Prostate gland (tissue), 2 donors: ENCODE results near the gene PTPRCAP. TPM values are rescaled to one million over a fixed set of nuclear protein-coding genes. Genes with fewer than 3 reads are reported as not detected.
"Not testable (repeated sequence)": the region's sequence is repeated elsewhere in the genome, so short reads cannot be mapped to it uniquely, and the experiment has no call there.

Experiments used
- DNase-seq: peaks from one replicate; pipeline ENCODE4 v3.0.0-alpha.2; 2019; ENCODE audit warnings: low spot score
- H3K27ac ChIP-seq, 2 donors: fragments of 200-600 bp; sonication (generic); 2 replicates each; pipeline ENCODE4 v1.5.1; 2017 to 2019
- H3K27me3 ChIP-seq: fragments of 200-600 bp; sonication (generic); replicated peaks from 2 replicates; pipeline ENCODE4 v1.5.1; 2019; ENCODE audit not compliant: insufficient read depth
- H3K36me3 ChIP-seq, 2 donors: fragments of 200-600 bp; sonication (generic); 1 replicate in 1 of 2; 2 replicates in 1 of 2; pipeline versions ENCODE4 v1.5.1 to v1.8.1; 2017 to 2019
- H3K4me1 ChIP-seq: fragments of 200-600 bp; sonication (generic); replicated peaks from 2 replicates; pipeline ENCODE4 v1.5.1; 2019
- H3K4me3 ChIP-seq, 2 donors: fragments of 200-600 bp; sonication (generic); 2 replicates each; pipeline ENCODE4 v1.5.1; 2017 to 2019
- H3K9me3 ChIP-seq: fragments of 200-600 bp; sonication (generic); 2 replicates; pipeline ENCODE4 v1.5.1; 2017
- CTCF ChIP-seq, 4 experiments: fragments of 200-600 bp in 2 of 4; fragments of 450-650 bp in 2 of 4; sonication (generic) in 2 of 4; IDR thresholded peaks; 1 replicate in 3 of 4; 2 replicates in 1 of 4; pipeline ENCODE4 v1.5.1; 2016 to 2019; ENCODE audit warnings: antibody characterized with exemption in 4 of 4, mild to moderate bottlenecking in 2 of 4, moderate library complexity in 2 of 4
- POLR2A ChIP-seq: fragments of 450-650 bp; IDR thresholded peaks from one replicate; pipeline ENCODE4 v1.6.1; 2016; ENCODE audit warnings: antibody characterized with exemption, mild to moderate bottlenecking
- POLR2AphosphoS5 ChIP-seq: sonication (generic); formaldehyde crosslinking; IDR thresholded peaks from one replicate; pipeline ENCODE4 v1.6.1; 2017; ENCODE audit warnings: antibody characterized with exemption
- WGBS: methylation state at CpG from one replicate; pipeline ENCODE4 v1.1.5; 2018; 5-methylcytosine and 5-hydroxymethylcytosine counted together
- intact Hi-C: fragments of 100-400 bp; cut with DNase I; formaldehyde crosslinking; loops from one replicate; pipeline ENCODE4 v1.14.2; 2022
- total RNA-seq, 2 donors: library from RNA; depleted of rRNA; stranded (reverse); fragments of >200 nt; gene quantifications; one replicate each; pipeline ENCODE4 v1.1.0, GENCODE V29; 2016

PTPRCAP gene
- 1 to 10 TPM; 2.9 to 5.9 TPM for total RNA-seq

- H3K27ac ChIP-seq: peak within 1 kb of the TSS in 1 of 2 donors; percentile 4
- no peaks in the 10 kb centered on the region for H3K9me3 ChIP-seq
- peaks cover 16 to 22% of the 10 kb centered on the region in 2 donors for H3K36me3 ChIP-seq
- 72% methylated on average over 14 of the region's 26 CpGs for WGBS
- no peaks in the 10 kb centered on the region for H3K27me3 ChIP-seq
- intact Hi-C loops: no loop called here
- TF ChIP-seq POLR2A: no peak
- no peak for TF ChIP-seq CTCF (IDR thresholded peaks at IDR 0.05)
- TF ChIP-seq POLR2AphosphoS5: no peak
- DNase-seq: no peak
- H3K4me1 ChIP-seq: peaks cover 13% of the 10 kb centered on the region
- H3K4me3 ChIP-seq: peak within 1 kb of the TSS; percentile 1 to 5
These were observed at the start of gene PTPRCAP for GRCh38 chr11:67437082-67437808. TSS of gene PTPRCAP (minus strand) at chr11:67437682. CDS start at chr11:67437619, 63 bp downstream.

GRCh38 chr11:67486481-67487195 lies 49.2 kb upstream of the PTPRCAP start:
- DNase-seq: no peak
- intact Hi-C loops: no loop called here
- 87% methylated on average over 20 of the region's 20 CpGs for WGBS
- TF ChIP-seq POLR2A (no peak), POLR2AphosphoS5 (no peak), CTCF (IDR thresholded peaks at IDR 0.05) (no peak)
- Histone ChIP-seq H3K36me3 (no peaks in the 10 kb centered on the region), H3K4me1 (peaks cover 6% of the 10 kb centered on the region), H3K27me3 (no peaks in the 10 kb centered on the region), H3K4me3 (no peak overlapping the region), H3K9me3 (no peaks in the 10 kb centered on the region), H3K27ac (no peak overlapping the region)

DNA sequence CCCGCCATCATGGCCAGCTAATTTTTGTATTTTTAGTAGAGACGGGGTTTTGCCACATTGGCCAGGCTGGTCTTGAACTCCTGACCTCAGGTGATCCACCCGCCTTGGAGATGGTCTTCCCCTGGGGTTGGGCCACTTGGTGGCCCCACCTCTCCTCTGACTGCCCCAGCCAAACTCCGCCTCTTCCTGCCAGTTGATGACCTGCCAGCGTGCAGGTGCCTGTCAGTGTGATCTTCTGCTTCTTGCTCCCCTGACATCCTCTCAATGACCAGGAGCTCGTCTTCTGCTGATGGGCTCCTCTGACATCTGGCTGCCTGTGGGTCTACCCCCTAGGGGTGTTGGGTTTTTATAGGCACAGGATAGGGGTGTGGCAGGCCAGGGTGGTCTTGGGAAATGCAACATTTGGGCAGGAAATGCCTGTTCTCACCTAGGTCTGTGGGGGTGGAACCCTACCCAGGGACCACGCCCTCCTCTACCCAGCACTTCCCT lies 48.4 kb upstream of the PTPRCAP start:
- H3K36me3 ChIP-seq, H3K4me1 ChIP-seq, H3K27me3 ChIP-seq, H3K27ac ChIP-seq, intact Hi-C loops, DNase-seq, H3K4me3 ChIP-seq, H3K9me3 ChIP-seq: not testable (repeated sequence)
- WGBS: 87% methylated on average over 7 of the region's 7 CpGs

DNA sequence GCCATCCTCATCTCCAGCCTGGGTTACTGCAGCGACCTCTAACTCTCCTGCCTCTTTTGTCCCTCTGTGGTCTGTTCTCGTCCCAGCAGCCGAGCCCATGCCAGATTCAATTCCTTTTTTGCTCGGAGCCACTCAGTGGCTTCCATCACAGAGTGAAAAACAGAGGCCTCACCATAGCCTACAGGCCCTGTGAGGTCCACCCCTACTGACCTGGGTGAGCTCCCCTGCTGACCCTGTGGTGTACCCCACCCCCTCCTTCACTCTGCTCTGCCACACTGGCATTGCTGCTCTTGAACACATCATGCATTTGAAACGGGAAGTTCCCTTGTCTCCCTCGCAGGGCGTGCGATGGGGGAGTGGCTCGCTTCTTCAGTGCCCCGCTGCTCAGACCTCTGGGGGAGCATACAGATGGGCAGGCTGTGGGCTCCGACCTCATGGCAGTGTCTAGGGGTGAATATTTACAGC lies 47.4 kb upstream of the PTPRCAP start:
- no peaks in the 10 kb centered on the region for H3K36me3 ChIP-seq
- no peak for DNase-seq
- intact Hi-C loops: no loop called here
- WGBS: 71% methylated on average over 11 of the region's 11 CpGs
- no peak overlapping the region for H3K27ac ChIP-seq
- H3K9me3 ChIP-seq: no peaks in the 10 kb centered on the region
- no peaks in the 10 kb centered on the region for H3K27me3 ChIP-seq
- H3K4me3 ChIP-seq: no peak overlapping the region
- peaks cover 6% of the 10 kb centered on the region for H3K4me1 ChIP-seq
- TF ChIP-seq POLR2A (no peak), CTCF (IDR thresholded peaks at IDR 0.05) (no peak), POLR2AphosphoS5 (no peak)

DNA sequence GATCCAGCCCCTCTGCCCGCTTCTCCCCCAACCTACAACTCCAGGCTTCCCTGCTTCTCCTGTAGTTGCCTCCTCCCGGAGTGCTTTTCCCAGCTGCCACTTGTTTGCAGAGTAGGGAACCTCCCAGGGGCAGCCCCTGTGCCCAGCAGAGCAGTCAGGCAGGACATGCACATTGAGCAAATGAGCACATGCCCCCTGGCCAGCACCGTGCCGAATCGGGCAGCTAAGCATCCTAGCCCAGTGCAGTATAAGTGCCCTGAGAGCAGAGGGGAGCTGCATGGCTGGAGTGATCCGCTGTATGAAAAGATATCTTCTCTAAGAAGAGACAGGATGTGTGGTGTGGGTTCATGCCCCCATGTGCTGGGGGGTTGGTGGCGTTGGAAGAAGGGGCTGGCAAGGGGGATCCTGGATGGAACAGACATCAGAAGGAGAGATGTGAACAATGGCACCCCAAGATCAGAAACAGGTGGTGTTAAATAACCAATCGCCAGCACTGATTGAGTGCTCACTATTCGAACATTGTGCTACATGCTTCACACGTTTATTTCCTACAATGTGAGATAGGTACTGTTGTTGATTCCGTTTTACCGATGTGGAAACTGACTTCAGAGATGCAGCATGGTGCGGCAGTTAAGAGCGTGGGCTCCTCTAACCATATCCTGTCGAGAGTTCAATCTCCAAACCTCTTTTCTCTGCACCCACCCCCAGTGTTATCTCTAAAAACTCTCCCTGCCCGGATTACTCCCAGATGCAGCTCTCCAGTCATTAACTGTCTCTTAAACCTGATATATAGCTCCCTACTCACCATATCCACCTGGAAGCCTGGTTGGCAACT lies 46.6 kb upstream of the PTPRCAP start:
- Histone ChIP-seq H3K36me3 (no peaks in the 10 kb centered on the region), H3K4me1 (peaks cover 6% of the 10 kb centered on the region), H3K4me3 (peak overlapping the region; percentile 45 to 46), H3K27ac (no peak overlapping the region), H3K27me3 (no peaks in the 10 kb centered on the region), H3K9me3 (no peaks in the 10 kb centered on the region)
- 86% methylated on average over 16 of the region's 16 CpGs for WGBS
- DNase-seq: no peak
- intact Hi-C loops: no loop called here
- TF ChIP-seq POLR2A: no peak
